HG02970 (cell line): Measurements from ENCODE around the gene NOXA1.

Experiments
- ATAC-seq: cut with Tn5 transposase; IDR thresholded peaks from one replicate; pipeline ENCODE4 v1.9.1; 2021; ENCODE audit warnings: mild to moderate bottlenecking, moderate library complexity, moderate number of reproducible peaks; ENCODE audit not compliant: unreplicated experiment, low FRiP score

The NOXA1 gene

GRCh38 chr9:137387114-137387890 lies 35.9 kb upstream of the NOXA1 start:
- no peak for ATAC-seq

GRCh38 chr9:137387891-137388560 lies 35.2 kb upstream of the NOXA1 start:
- no peak for ATAC-seq

- ATAC-seq: no peak
Measured at GRCh38 chr9:137388589-137389427, 34.4 kb upstream of the NOXA1 start.

GRCh38 chr9:137389428-137389746 lies 33.8 kb upstream of the NOXA1 start:
- ATAC-seq: no peak

- no peak for ATAC-seq
Measured at GRCh38 chr9:137390553-137391410, 32.4 kb upstream of the NOXA1 start.

- ATAC-seq: no peak
Measured at GRCh38 chr9:137391411-137391754, 31.8 kb upstream of the NOXA1 start.

- no peak for ATAC-seq
Measured at GRCh38 chr9:137392232-137393007, 30.8 kb upstream of the NOXA1 start.

- ATAC-seq: no peak
Measured at GRCh38 chr9:137393176-137394150, 29.7 kb upstream of the NOXA1 start.

GRCh38 chr9:137394866-137395665 lies 28.1 kb upstream of the NOXA1 start:
- no peak for ATAC-seq

- no peak for ATAC-seq
Measured at GRCh38 chr9:137395666-137396010, 27.6 kb upstream of the NOXA1 start.

- ATAC-seq: no peak
Measured at GRCh38 chr9:137396227-137396626, 27.0 kb upstream of the NOXA1 start.

GRCh38 chr9:137396634-137397367 lies 26.4 kb upstream of the NOXA1 start:
- ATAC-seq: no peak

- ATAC-seq: no peak
Measured at GRCh38 chr9:137397675-137398423, 25.3 kb upstream of the NOXA1 start.

GRCh38 chr9:137398561-137399468 lies 24.4 kb upstream of the NOXA1 start:
- no peak for ATAC-seq

GRCh38 chr9:137402746-137403145 lies 20.4 kb upstream of the NOXA1 start:
- no peak for ATAC-seq

GRCh38 chr9:137403269-137403668 lies 19.9 kb upstream of the NOXA1 start:
- no peak for ATAC-seq
